ENCODE measurements around the gene TAF11L14.
"Not testable (repeated sequence)": the region's sequence is repeated elsewhere in the genome, so short reads cannot be mapped to it uniquely, and the experiment has no call there.

TAF11L14 gene

GRCh38 chr5:17634160-17634559 lies at the start of gene TAF11L14:
Gene TAF11L14 (plus strand): TSS chr5:17634460.
- TF ChIP-seq GATA1 (IDR thresholded peaks at IDR 0.05; ENCODE audit: low read depth, low read length), result no peak

GRCh38 chr5:17585658-17586057 lies 48.6 kb upstream of the TAF11L14 start, which contains the start of gene TAF11L7:
Gene TAF11L7 (minus strand): TSS chr5:17585758.
- not testable (repeated sequence) for DNase-seq

More at GRCh38 chr5:17634160-17634559, at the start of gene TAF11L14:
- DNase-seq, result no peak

GRCh38 chr5:17590860-17591259 lies 43.4 kb upstream of the TAF11L14 start, which contains the start of gene TAF11L8:
Gene TAF11L8 (minus strand): TSS chr5:17590960.
- not testable (repeated sequence) for DNase-seq

GRCh38 chr5:17594255-17594654 lies 40.0 kb upstream of the TAF11L14 start, which contains the start of gene TAF11L9:
Gene TAF11L9 (minus strand): TSS chr5:17594394.
- not testable (repeated sequence) for DNase-seq

- DNase-seq, result not testable (repeated sequence)
These were observed 36.5 kb upstream of the TAF11L14 start, which contains the start of gene TAF11L10 for GRCh38 chr5:17597728-17598127. Gene TAF11L10 (minus strand): TSS chr5:17597828.

GRCh38 chr5:17603880-17604279 lies 30.4 kb upstream of the TAF11L14 start, which contains the start of gene TAF11L11:
Gene TAF11L11 (plus strand): TSS chr5:17604183.
- DNase-seq, result not testable (repeated sequence)

GRCh38 chr5:17604951-17605350 lies 29.3 kb upstream of the TAF11L14 start:
- TF ChIP-seq GATA1 (IDR thresholded peaks at IDR 0.05; ENCODE audit: low read depth, low read length) (no peak), POLR2A (IDR thresholded peaks at IDR 0.05; ENCODE audit: low read length) (no peak)
- DNase-seq, result no peak

- not testable (repeated sequence) for DNase-seq
These were observed 26.8 kb upstream of the TAF11L14 start for GRCh38 chr5:17607461-17607860.

GRCh38 chr5:17610092-17610491 lies 24.2 kb upstream of the TAF11L14 start, which contains the start of gene TAF11L12:
Gene TAF11L12 (plus strand): TSS chr5:17610392.
- DNase-seq, result not testable (repeated sequence)

- no peak for DNase-seq
- TF ChIP-seq GATA1 (IDR thresholded peaks at IDR 0.05; ENCODE audit: low read depth, low read length) (no peak), POLR2A (IDR thresholded peaks at IDR 0.05; ENCODE audit: low read length) (no peak)
These were observed 19.2 kb upstream of the TAF11L14 start for GRCh38 chr5:17614872-17615605.

GRCh38 chr5:17619354-17619753 lies 14.9 kb upstream of the TAF11L14 start:
- TF ChIP-seq GATA1 (IDR thresholded peaks at IDR 0.05; ENCODE audit: low read depth, low read length), result no peak
- no peak for TF ChIP-seq POLR2A (IDR thresholded peaks at IDR 0.05; ENCODE audit: low read length)

GRCh38 chr5:17620627-17621026 lies 13.6 kb upstream of the TAF11L14 start:
- DNase-seq, result no peak
- TF ChIP-seq GATA1 (IDR thresholded peaks at IDR 0.05; ENCODE audit: low read depth, low read length) (no peak), POLR2A (IDR thresholded peaks at IDR 0.05; ENCODE audit: low read length) (no peak)

More at GRCh38 chr5:17619354-17619753, 14.9 kb upstream of the TAF11L14 start:
- no peak for DNase-seq

GRCh38 chr5:17625686-17626085 lies 8.6 kb upstream of the TAF11L14 start:
- TF ChIP-seq POLR2A (IDR thresholded peaks at IDR 0.05; ENCODE audit: low read length) (no peak), GATA1 (IDR thresholded peaks at IDR 0.05; ENCODE audit: low read depth, low read length) (no peak)
- no peak for DNase-seq

- not testable (repeated sequence) for DNase-seq
These were observed 2.5 kb upstream of the TAF11L14 start, which contains the start of gene TAF11L13 for GRCh38 chr5:17631788-17632187. Gene TAF11L13 (plus strand): TSS chr5:17632088.

- not testable (repeated sequence) for DNase-seq
These were observed 15.0 kb downstream of the TAF11L14 start for GRCh38 chr5:17649232-17649631.

- not testable (repeated sequence) for DNase-seq
These were observed 21.0 kb downstream of the TAF11L14 start for GRCh38 chr5:17655201-17655759.
